GM23338 (cell line): ENCODE results near the gene SAMD4A. TPM values are rescaled to one million over a fixed set of nuclear protein-coding genes. Genes with fewer than 3 reads are reported as not detected.

Source experiments
- ATAC-seq: fragments of 200-7000 bp; cut with Tn5 transposase; 3 replicates; pipeline ENCODE4 v1.9.1; 2020
- DNase-seq: peaks from one replicate; pipeline ENCODE4 v3.0.0-alpha.2; 2015; ENCODE audit warnings: low spot score
- H2AFZ ChIP-seq: fragments of 200-600 bp; sonication (generic); 2 replicates; pipeline ENCODE4 v1.8.0; 2016; ENCODE audit warnings: antibody characterized with exemption, mild to moderate bottlenecking, moderate library complexity
- H3F3A ChIP-seq: fragments of 200-600 bp; sonication (generic); replicated peaks from 2 replicates; pipeline ENCODE4 v1.8.0; 2017; ENCODE audit warnings: antibody characterized with exemption, mixed run types, low read depth
- H3K27ac ChIP-seq: fragments of 200-600 bp; sonication (generic); 2 replicates; pipeline ENCODE4 v1.6.1; 2016; ENCODE audit warnings: low read depth
- H3K27me3 ChIP-seq: fragments of 200-600 bp; sonication (generic); 2 replicates; pipeline ENCODE4 v1.8.0; 2016; ENCODE audit warnings: mild to moderate bottlenecking, mixed run types, moderate library complexity; ENCODE audit not compliant: insufficient read depth
- H3K36me3 ChIP-seq: fragments of 200-600 bp; sonication (generic); 2 replicates; pipeline ENCODE4 v1.8.0; 2016; ENCODE audit warnings: mild to moderate bottlenecking; ENCODE audit not compliant: insufficient read depth
- H3K4me1 ChIP-seq: fragments of 200-600 bp; sonication (generic); 2 replicates; pipeline ENCODE4 v1.8.0; 2016; ENCODE audit warnings: mild to moderate bottlenecking, moderate library complexity; ENCODE audit not compliant: insufficient read depth
- H3K4me2 ChIP-seq: fragments of 200-600 bp; sonication (generic); 2 replicates; pipeline ENCODE4 v1.7.1; 2017; ENCODE audit warnings: mixed run types
- H3K4me3 ChIP-seq: fragments of 200-600 bp; sonication (generic); 2 replicates; pipeline ENCODE4 v1.6.1; 2016; ENCODE audit warnings: mixed run types
- H3K79me2 ChIP-seq: fragments of 200-600 bp; sonication (generic); replicated peaks from 2 replicates; pipeline ENCODE4 v1.8.0; 2017; ENCODE audit warnings: mild to moderate bottlenecking; ENCODE audit not compliant: insufficient read depth
- H3K9me2 ChIP-seq: fragments of 200-600 bp; sonication (generic); 2 replicates; pipeline ENCODE4 v1.8.0; 2017; ENCODE audit not compliant: insufficient read depth
- H4K20me1 ChIP-seq: fragments of 200-600 bp; sonication (generic); replicated peaks from 2 replicates; pipeline ENCODE4 v1.8.0; 2017; ENCODE audit warnings: mild to moderate bottlenecking; ENCODE audit not compliant: insufficient read depth
- H3K27ac Mint-ChIP-seq: 2 replicates; pipeline ENCODE4 v1.8.0; 2020; ENCODE audit warnings: inconsistent platforms, mild to moderate bottlenecking, moderate library complexity, mixed read lengths
- H3K27me3 Mint-ChIP-seq: 3 replicates; pipeline ENCODE4 v1.8.0; 2022; ENCODE audit warnings: low read depth, mild to moderate bottlenecking, moderate library complexity, mixed read lengths, inconsistent platforms; ENCODE audit not compliant: insufficient read depth, poor library complexity
- H3K36me3 Mint-ChIP-seq: 3 replicates; pipeline ENCODE4 v1.8.0; 2021; ENCODE audit warnings: low read depth, mild to moderate bottlenecking, inconsistent platforms, moderate library complexity, mixed read lengths
- H3K4me1 Mint-ChIP-seq: 3 replicates; pipeline ENCODE4 v1.8.0; 2020; ENCODE audit warnings: mild to moderate bottlenecking, inconsistent platforms, mixed read lengths
- H3K4me3 Mint-ChIP-seq: 3 replicates; pipeline ENCODE4 v1.8.0; 2021; ENCODE audit warnings: moderate library complexity, mild to moderate bottlenecking, inconsistent platforms, mixed read lengths
- H3K9me3 Mint-ChIP-seq: 3 replicates; pipeline ENCODE4 v1.8.0; 2020; ENCODE audit warnings: moderate library complexity, mild to moderate bottlenecking, inconsistent platforms, mixed read lengths
- CREB1 ChIP-seq: fragments of 250-450 bp; sonication (Bioruptor Pico); IDR thresholded peaks from 2 replicates; pipeline ENCODE4 v1.5.0; 2020; ENCODE audit warnings: low read depth, mild to moderate bottlenecking, moderate library complexity
- EZH2 ChIP-seq: fragments of 200-600 bp; sonication (generic); IDR thresholded peaks from one replicate; pipeline ENCODE4 v1.8.0; 2017; ENCODE audit warnings: antibody characterized with exemption, mild to moderate bottlenecking, low read depth; ENCODE audit not compliant: unreplicated experiment
- EZH2phosphoT487 ChIP-seq: fragments of 200-600 bp; sonication (generic); IDR thresholded peaks from one replicate; pipeline ENCODE4 v1.8.1; 2018; ENCODE audit warnings: antibody characterized with exemption; ENCODE audit not compliant: unreplicated experiment
- JUNB ChIP-seq: IDR thresholded peaks from one replicate; pipeline ENCODE4 v1.6.1; 2016; ENCODE audit warnings: antibody characterized with exemption; ENCODE audit not compliant: unreplicated experiment
- NANOG ChIP-seq: IDR thresholded peaks from 2 replicates; pipeline ENCODE4 v1.6.1; 2016; ENCODE audit warnings: antibody characterized with exemption, borderline replicate concordance
- POLR2AphosphoS5 ChIP-seq: IDR thresholded peaks from 2 replicates; pipeline ENCODE4 v1.6.1; 2016; ENCODE audit warnings: antibody characterized with exemption, low read depth
- STAT1 ChIP-seq: IDR thresholded peaks from one replicate; pipeline ENCODE4 v1.6.1; 2016; ENCODE audit warnings: antibody characterized with exemption; ENCODE audit not compliant: unreplicated experiment
- ZNF114 ChIP-seq: fragments of 250-450 bp; sonication (Bioruptor Pico); IDR thresholded peaks from 2 replicates; pipeline ENCODE4 v1.5.0; 2020; ENCODE audit warnings: mild to moderate bottlenecking, moderate library complexity
- ZNF331 ChIP-seq: fragments of 250-450 bp; sonication (Bioruptor Pico); IDR thresholded peaks from 2 replicates; pipeline ENCODE4 v1.5.0; 2020; ENCODE audit warnings: low read depth, mild to moderate bottlenecking, moderate library complexity
- ZNF462 ChIP-seq: fragments of 250-450 bp; sonication (Bioruptor Pico); IDR thresholded peaks from 2 replicates; pipeline ENCODE4 v1.5.0; 2020; ENCODE audit warnings: mild to moderate bottlenecking, moderate library complexity
- polyA plus RNA-seq: library from polyadenylated mRNA; unstranded; fragments of >200 nt; fragmentation: Nextera tagmentation; extraction: Ambion mirVana; gene quantifications from 2 replicates; pipeline ENCODE4 v1.2.1, GENCODE V29; 2016
- total RNA-seq: library from RNA; depleted of rRNA; stranded (reverse); fragments of >200 nt; shearing (Covaris generic); gene quantifications from 2 replicates; pipeline ENCODE4 v1.2.3, GENCODE V29; 2014
- TF ChIP-seq, protein P1 (sequence below): IDR thresholded peaks from one replicate; pipeline ENCODE4 v1.6.1; 2018; ENCODE audit warnings: antibody characterized with exemption; ENCODE audit not compliant: unreplicated experiment
- TF ChIP-seq, protein P2 (sequence below), 2 experiments: fragments of 200-600 bp in 1 of 2; sonication (generic) in 1 of 2; conservative IDR thresholded peaks; 2 replicates each; pipeline versions ENCODE4 v1.5.1 to v1.6.1; 2016 to 2017; ENCODE audit warnings: antibody characterized with exemption in 2 of 2, low read depth in 2 of 2, mild to moderate bottlenecking in 2 of 2, moderate library complexity in 1 of 2

Gene SAMD4A
- total and polyA plus RNA-seq, 2 experiments from 2014 or later: 1.6 to 6.9 TPM

DNA sequence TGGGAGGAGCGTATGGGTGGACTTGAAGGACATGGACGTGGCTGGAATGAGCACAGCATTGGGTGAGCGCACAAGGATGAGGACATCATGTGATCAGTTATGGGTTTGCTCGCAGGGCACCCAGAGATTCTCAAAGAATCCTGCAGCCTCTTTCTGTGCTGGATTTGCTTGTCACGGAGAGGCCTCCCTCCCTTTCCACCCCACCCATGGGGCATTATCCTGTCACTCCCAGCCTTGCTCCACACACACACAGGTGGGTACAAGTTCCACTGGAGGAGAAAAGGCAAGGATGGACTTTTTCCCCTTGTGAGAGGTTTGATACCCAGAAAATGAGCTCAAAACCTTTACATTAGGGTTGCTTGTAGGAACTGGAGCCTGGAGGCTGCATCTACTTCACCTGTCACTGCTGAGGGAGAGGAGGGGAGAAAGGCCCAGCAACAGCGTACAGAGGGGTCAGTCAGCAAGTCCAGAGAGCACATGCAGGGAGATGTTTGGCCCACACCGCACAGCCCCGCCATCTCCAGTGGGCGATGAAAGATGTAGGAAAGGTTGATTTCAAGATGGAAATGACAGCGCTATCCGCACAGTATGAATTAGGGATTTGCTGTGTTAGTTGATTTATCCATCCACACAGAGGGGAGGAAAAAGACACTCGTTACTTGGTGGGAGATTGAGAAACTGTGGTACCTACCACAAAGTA, 223.0 kb downstream of the SAMD4A start (continued):
- TF ChIP-seq, protein P1, sequence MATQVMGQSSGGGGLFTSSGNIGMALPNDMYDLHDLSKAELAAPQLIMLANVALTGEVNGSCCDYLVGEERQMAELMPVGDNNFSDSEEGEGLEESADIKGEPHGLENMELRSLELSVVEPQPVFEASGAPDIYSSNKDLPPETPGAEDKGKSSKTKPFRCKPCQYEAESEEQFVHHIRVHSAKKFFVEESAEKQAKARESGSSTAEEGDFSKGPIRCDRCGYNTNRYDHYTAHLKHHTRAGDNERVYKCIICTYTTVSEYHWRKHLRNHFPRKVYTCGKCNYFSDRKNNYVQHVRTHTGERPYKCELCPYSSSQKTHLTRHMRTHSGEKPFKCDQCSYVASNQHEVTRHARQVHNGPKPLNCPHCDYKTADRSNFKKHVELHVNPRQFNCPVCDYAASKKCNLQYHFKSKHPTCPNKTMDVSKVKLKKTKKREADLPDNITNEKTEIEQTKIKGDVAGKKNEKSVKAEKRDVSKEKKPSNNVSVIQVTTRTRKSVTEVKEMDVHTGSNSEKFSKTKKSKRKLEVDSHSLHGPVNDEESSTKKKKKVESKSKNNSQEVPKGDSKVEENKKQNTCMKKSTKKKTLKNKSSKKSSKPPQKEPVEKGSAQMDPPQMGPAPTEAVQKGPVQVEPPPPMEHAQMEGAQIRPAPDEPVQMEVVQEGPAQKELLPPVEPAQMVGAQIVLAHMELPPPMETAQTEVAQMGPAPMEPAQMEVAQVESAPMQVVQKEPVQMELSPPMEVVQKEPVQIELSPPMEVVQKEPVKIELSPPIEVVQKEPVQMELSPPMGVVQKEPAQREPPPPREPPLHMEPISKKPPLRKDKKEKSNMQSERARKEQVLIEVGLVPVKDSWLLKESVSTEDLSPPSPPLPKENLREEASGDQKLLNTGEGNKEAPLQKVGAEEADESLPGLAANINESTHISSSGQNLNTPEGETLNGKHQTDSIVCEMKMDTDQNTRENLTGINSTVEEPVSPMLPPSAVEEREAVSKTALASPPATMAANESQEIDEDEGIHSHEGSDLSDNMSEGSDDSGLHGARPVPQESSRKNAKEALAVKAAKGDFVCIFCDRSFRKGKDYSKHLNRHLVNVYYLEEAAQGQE: no peak
- TF ChIP-seq JUNB (no peak), EZH2phosphoT487 (no peak), CREB1 (CRISPR knock-in tag) (no peak), NANOG (no peak), ZNF331 (no peak), ZNF114 (CRISPR knock-in tag) (no peak)

DNA sequence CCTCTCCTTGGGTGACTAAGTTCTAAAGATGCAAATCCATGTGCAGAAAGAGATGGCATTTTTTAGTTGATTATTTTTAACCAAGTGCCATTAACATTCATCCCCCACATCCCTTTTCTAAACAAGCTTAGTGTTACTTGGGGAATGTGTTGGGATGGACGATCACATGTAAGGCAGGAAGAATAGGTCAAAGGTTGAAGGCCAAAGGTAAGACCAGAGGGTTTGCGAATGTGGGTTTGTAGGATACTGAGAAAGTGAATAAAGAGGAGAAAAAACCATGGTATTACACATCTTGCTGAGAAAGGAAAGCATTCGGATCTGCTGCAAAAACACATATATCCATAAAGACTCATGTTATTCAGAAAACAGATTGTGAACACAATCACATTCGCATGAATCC, 224.1 kb downstream of the SAMD4A start:
- peaks cover 19% of the 10 kb centered on the region for H3K4me1 Mint-ChIP-seq
- Histone ChIP-seq H3K4me1 (no peaks in the 10 kb centered on the region), H3K4me2 (no peak overlapping the region), H3K27ac (no peak overlapping the region), H3K79me2 (no peaks in the 10 kb centered on the region), H4K20me1 (no peaks in the 10 kb centered on the region), H3K36me3 (no peaks in the 10 kb centered on the region), H3K9me2 (0 out of 2 replicates have a peak, but pooled peaks cover 3% of the 10 kb centered on the region), H3F3A (no peaks in the 10 kb centered on the region), H3K4me3 (no peak overlapping the region), H3K27me3 (no peaks in the 10 kb centered on the region), H2AFZ (no peak overlapping the region)
- no peak for DNase-seq
- H3K27ac Mint-ChIP-seq: no peak overlapping the region
- H3K36me3 Mint-ChIP-seq: no peaks in the 10 kb centered on the region
- H3K9me3 Mint-ChIP-seq: no peaks in the 10 kb centered on the region
- peaks cover 4% of the 10 kb centered on the region for H3K27me3 Mint-ChIP-seq
- no peak overlapping the region for H3K4me3 Mint-ChIP-seq
- no peak for ATAC-seq
- no peak for TF ChIP-seq ZNF462 (CRISPR knock-in tag)
- no peak for TF ChIP-seq EZH2
- no peak for TF ChIP-seq ZNF114 (CRISPR knock-in tag)
- no peak for TF ChIP-seq STAT1
- TF ChIP-seq EZH2phosphoT487: no peak
- no peak for TF ChIP-seq POLR2AphosphoS5
- no peak for TF ChIP-seq ZNF331
- no peak for TF ChIP-seq CREB1 (CRISPR knock-in tag)
- TF ChIP-seq, protein P2, sequence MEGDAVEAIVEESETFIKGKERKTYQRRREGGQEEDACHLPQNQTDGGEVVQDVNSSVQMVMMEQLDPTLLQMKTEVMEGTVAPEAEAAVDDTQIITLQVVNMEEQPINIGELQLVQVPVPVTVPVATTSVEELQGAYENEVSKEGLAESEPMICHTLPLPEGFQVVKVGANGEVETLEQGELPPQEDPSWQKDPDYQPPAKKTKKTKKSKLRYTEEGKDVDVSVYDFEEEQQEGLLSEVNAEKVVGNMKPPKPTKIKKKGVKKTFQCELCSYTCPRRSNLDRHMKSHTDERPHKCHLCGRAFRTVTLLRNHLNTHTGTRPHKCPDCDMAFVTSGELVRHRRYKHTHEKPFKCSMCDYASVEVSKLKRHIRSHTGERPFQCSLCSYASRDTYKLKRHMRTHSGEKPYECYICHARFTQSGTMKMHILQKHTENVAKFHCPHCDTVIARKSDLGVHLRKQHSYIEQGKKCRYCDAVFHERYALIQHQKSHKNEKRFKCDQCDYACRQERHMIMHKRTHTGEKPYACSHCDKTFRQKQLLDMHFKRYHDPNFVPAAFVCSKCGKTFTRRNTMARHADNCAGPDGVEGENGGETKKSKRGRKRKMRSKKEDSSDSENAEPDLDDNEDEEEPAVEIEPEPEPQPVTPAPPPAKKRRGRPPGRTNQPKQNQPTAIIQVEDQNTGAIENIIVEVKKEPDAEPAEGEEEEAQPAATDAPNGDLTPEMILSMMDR (conservative IDR thresholded peaks at IDR 0.05; ENCODE audit: low read depth in 2 of 2): no peak
- TF ChIP-seq NANOG: no peak
